ENCODE data around the gene RFPL2. TPM values are rescaled to one million over a fixed set of nuclear protein-coding genes. Genes with fewer than 3 reads are reported as not detected.

Gene RFPL2
- total RNA-seq: 0.10 TPM

DNA sequence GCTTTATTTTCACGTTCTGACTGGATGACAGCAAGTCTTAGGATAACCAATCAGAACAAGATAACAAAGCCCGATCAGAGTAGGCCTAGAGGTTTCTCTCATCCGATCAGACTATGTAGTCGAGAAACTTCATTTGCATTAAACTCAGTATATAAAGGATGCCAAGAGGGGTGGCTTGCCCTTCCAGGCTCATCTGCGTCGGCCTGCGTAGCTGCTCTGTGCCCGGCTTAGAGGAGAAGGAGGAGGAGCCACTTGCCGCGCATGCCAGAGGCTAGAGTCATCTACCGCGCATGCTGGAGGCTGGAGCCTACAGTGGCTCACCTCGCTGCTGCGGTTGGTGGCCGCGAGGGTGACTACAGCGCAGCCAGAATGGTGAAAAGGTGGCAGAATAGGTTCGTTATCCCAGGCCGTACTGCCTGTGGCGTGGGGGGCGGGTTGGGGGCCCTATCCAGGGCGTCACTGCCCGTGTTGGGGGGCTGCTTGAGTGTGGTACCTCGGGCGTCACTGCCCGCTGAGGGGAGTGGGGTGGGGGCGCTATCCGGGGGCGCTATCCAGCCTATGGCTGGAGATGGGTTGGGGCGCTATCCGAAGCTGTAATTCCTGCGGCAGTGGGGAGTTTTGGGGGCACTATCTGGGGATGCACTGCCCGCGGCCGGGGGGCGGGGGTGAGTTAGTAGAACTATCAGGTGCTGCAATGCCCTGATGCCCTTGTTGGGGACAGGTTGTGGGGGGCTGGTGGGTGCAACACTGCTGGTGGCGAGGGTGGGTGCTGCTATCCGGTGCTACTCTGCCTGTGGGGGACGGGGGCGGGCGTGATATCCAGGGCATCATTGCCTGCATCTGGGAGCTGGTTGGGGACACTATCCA lies at the start of gene RFPL2:
RFPL2 (minus strand) TSS at position 218 of the 867 bp plus-strand sequence. CDS start 2,622 bp downstream, outside the sequence.
- no peak within 1 kb of the TSS for H3K4me3 ChIP-seq (ENCODE audit: low read length)
- H3K9me3 ChIP-seq (ENCODE audit: low read depth, low read length): no peaks in the 10 kb centered on the region
- no peaks in the 10 kb centered on the region for H3K27me3 ChIP-seq (ENCODE audit: insufficient read depth, low read length)
- peaks cover 33% of the 10 kb centered on the region for H3K4me1 ChIP-seq (ENCODE audit: insufficient read depth, low read length)

DNA sequence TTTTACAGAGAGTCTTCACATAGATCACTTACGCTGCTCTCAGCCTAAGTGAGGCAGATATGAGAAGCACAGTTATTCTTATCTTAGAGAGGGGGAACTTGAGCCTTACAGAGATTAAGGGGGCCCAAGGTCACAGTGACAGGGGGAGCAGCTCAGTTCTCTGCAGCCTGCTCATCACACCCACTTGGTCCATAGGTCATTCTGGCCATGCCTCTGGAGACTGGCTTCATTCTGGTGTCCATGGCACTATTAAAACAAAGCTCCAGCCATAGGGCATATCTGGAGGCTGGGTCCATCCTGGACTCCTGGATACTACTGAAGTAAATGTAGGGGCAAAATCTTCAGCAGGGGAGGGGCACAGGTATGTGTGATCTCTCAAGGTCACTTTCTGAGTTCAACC lies 44.4 kb upstream of the RFPL2 start:
- H3K4me3 ChIP-seq (ENCODE audit: low read length): no peak overlapping the region
- no peaks in the 10 kb centered on the region for H3K27me3 ChIP-seq (ENCODE audit: insufficient read depth, low read length)
- H3K4me1 ChIP-seq (ENCODE audit: insufficient read depth, low read length): no peaks in the 10 kb centered on the region

DNA sequence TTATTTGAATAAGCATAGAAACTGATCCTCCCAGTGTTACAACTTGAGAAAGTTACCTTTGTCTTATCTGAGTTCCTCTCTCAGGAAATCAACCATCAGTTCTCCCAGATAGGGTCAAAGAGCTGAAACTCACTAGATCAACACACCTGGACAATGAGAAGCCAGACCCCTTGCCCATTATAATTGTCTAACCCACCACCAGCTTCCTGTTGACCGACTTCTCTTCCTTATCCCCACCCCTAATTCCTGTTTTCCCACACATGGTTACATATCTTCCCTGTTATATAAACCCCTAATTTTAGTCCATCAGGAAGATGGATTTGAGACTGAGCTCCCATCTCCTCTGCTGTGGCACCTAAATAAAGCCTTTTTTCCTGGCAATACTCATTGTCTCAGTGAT lies 43.4 kb upstream of the RFPL2 start:
- Histone ChIP-seq H3K4me3 (ENCODE audit: low read length) (no peak overlapping the region), H3K27me3 (ENCODE audit: insufficient read depth, low read length) (no peaks in the 10 kb centered on the region), H3K9me3 (ENCODE audit: low read depth, low read length) (no peaks in the 10 kb centered on the region), H3K4me1 (ENCODE audit: insufficient read depth, low read length) (no peaks in the 10 kb centered on the region)

More for the DNA sequence above, 44.4 kb upstream of the RFPL2 start:
- H3K9me3 ChIP-seq (ENCODE audit: low read depth, low read length): no peaks in the 10 kb centered on the region

DNA sequence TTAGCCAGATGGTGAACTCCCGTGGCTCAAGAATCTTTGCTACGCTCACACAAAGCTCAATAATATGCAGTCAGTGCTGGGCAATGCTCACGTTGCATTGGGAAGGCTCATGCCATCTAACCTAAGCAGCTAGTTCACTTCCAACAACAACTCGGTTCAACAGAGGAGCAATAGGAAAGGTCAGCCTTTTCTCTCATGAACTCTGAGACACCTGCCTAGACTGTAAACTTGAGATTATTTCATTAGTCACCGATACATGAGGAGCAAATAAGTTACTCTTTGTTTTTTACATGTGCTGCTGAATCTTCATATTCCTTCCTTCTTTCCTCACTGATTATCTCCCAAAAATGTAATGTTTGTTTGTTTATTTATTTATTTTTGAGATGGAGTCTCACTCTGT lies 41.3 kb upstream of the RFPL2 start:
- H3K4me3 ChIP-seq (ENCODE audit: low read length): no peak overlapping the region
- H3K27me3 ChIP-seq (ENCODE audit: insufficient read depth, low read length): no peaks in the 10 kb centered on the region

DNA sequence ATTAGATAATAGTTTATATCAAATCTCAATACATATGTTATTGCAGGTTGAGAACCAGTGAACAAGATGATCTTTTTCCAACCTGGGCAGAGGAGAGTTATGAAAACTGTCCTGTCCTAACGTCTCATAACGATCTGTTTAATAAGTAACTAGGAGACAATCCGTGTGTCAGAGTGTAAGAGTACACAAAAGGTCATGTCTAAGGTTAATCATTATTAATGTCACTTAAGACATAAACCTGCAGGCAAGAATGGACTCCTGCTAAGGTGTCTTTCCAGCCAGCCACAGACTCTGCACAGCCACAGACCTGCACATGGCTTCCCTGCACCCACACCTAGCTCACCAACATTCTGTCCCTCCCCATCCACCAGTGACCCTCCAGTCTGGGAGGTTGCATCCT lies 40.2 kb upstream of the RFPL2 start:
- H3K27me3 ChIP-seq (ENCODE audit: insufficient read depth, low read length): no peaks in the 10 kb centered on the region
- H3K4me3 ChIP-seq (ENCODE audit: low read length): no peak overlapping the region
- H3K4me1 ChIP-seq (ENCODE audit: insufficient read depth, low read length): no peaks in the 10 kb centered on the region
- no peaks in the 10 kb centered on the region for H3K9me3 ChIP-seq (ENCODE audit: low read depth, low read length)

More for the DNA sequence above, 41.3 kb upstream of the RFPL2 start:
- no peaks in the 10 kb centered on the region for H3K9me3 ChIP-seq (ENCODE audit: low read depth, low read length)
- no peaks in the 10 kb centered on the region for H3K4me1 ChIP-seq (ENCODE audit: insufficient read depth, low read length)

DNA sequence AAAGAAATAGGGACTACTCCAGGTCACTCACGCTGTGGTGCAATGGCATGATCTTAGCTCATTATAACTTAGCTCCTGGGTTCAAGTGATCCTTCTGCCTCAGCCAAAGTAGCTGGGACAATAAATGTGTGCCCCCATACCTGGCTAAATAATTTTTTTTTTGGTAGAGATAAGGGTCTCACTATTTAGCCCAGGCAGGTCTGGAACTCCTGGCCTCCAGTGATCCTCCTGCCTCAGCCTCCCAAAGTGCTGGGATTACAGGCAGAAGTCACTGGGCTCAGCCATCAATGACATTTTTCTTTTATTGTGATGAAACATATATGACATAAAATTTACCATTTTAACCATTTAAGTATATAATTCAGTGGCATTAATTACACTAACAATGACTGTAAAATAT lies 39.7 kb upstream of the RFPL2 start:
- H3K27me3 ChIP-seq (ENCODE audit: insufficient read depth, low read length): no peaks in the 10 kb centered on the region

DNA sequence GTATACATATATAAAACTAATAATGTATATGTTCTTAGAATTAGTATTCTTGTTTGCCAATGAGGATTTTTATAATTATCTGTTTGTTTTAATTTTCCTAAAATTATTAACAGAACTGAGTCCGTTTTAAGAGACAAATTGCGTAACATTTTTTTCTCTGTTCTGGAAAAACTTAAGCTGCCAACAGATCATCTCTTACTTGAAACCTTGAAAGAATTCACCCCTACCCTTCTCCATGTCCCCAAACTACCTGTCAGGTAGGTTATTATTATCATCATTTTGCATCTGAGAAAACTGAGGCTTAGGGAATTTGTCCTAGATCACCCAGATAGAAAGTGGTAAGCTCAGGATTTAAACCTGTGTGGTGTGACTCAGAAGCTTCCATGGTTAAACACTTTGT lies 35.6 kb upstream of the RFPL2 start:
- H3K9me3 ChIP-seq (ENCODE audit: low read depth, low read length): no peaks in the 10 kb centered on the region

More for the DNA sequence above, 39.7 kb upstream of the RFPL2 start:
- no peaks in the 10 kb centered on the region for H3K4me1 ChIP-seq (ENCODE audit: insufficient read depth, low read length)
- no peak overlapping the region for H3K4me3 ChIP-seq (ENCODE audit: low read length)
- H3K9me3 ChIP-seq (ENCODE audit: low read depth, low read length): no peaks in the 10 kb centered on the region

DNA sequence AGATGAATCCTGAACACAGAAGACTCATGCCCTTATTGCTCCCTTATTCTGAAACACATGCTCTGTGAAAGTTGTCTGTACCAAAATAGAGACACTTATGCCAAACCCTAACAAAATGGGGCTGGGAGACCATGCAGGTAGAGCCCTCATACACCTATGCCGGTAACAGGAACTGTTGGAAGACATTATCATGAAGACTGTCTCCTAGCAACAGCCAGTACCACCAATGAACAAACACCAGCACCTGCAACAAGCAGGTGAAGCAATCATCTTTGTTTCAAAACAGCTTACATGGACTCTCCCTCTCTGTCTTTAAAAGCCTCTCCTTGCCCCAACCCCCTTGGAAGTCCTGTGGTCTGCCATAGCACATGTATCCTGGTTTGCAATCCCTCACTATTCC lies 33.0 kb upstream of the RFPL2 start:
- Histone ChIP-seq H3K27me3 (ENCODE audit: insufficient read depth, low read length) (no peaks in the 10 kb centered on the region), H3K4me1 (ENCODE audit: insufficient read depth, low read length) (peaks cover 2% of the 10 kb centered on the region), H3K4me3 (ENCODE audit: low read length) (no peak overlapping the region), H3K9me3 (ENCODE audit: low read depth, low read length) (no peaks in the 10 kb centered on the region)

More for the DNA sequence above, 35.6 kb upstream of the RFPL2 start:
- H3K27me3 ChIP-seq (ENCODE audit: insufficient read depth, low read length): no peaks in the 10 kb centered on the region
- no peaks in the 10 kb centered on the region for H3K4me1 ChIP-seq (ENCODE audit: insufficient read depth, low read length)
- H3K4me3 ChIP-seq (ENCODE audit: low read length): no peak overlapping the region

DNA sequence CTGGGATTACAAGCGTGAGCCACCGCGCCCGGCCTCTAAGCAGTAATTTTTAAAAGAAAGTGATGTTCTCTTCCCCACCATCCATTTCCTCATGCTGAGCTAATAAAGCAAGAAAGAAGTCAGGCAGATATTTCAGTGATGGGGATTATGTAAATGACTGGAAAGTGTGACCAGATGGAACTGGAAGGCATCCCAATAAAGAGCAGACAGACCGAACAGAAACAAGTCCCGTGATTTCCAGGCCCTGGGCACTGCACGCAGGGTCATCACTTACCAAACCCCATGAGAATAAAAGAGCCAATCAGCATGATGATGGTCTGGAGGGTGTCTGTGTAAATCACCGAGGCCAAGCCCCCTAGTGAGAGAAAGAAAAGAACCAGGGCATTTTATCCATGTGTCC lies 32.1 kb upstream of the RFPL2 start:
- no peak overlapping the region for H3K4me3 ChIP-seq (ENCODE audit: low read length)
- peaks cover 10% of the 10 kb centered on the region for H3K4me1 ChIP-seq (ENCODE audit: insufficient read depth, low read length)
- no peaks in the 10 kb centered on the region for H3K27me3 ChIP-seq (ENCODE audit: insufficient read depth, low read length)
- no peaks in the 10 kb centered on the region for H3K9me3 ChIP-seq (ENCODE audit: low read depth, low read length)

DNA sequence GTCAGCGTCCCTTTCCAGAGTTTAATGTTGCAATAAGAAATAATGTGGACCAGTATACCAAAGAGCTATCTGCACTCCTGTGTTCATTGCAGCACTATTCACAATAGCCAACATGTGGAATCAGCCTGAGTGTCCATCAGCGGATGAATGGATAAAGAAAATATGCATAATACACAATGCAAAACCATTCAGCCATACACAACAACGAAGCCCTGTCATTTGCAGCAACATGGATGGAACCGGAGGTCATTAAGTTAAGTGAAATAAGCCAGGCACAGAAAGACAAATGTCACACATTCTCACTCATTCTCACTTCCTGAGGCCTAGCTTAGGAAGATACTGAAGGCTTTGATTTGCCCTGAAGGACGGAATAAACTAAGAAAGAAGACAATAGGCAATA lies 28.2 kb upstream of the RFPL2 start:
- Histone ChIP-seq H3K4me3 (ENCODE audit: low read length) (no peak overlapping the region), H3K27me3 (ENCODE audit: insufficient read depth, low read length) (no peaks in the 10 kb centered on the region), H3K9me3 (ENCODE audit: low read depth, low read length) (no peaks in the 10 kb centered on the region), H3K4me1 (ENCODE audit: insufficient read depth, low read length) (peaks cover 15% of the 10 kb centered on the region)

DNA sequence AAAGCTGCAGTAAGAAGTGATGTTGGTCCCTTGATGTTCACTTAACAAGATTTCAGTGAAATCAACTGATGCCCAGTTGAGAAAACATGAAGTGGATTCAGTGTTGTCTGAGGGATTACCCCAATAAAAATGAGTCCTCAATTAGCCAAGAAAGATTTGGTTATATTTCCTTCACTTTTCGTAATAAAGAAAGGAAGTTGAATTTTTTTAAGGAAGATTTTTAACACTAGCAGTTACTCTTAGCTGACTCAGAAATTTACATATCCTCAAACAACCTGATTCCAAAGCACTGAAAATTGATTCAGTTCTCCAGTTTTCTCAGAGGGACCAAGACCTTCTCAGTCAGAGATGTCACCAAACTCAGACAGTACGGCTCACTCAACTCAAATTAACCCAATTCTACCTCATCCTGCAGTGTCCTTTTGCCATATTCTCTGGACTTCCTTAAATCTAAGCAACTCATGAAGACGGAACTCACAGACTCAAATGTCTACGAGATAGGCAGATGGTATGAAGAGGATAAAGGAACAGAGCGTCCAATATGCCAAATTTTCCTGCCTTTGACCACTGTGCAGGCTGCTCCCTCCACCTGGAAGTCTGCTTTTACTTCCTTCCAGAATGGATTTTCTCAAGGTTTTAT lies 27.4 kb upstream of the RFPL2 start:
- Histone ChIP-seq H3K4me1 (ENCODE audit: insufficient read depth, low read length) (peaks cover 15% of the 10 kb centered on the region), H3K27me3 (ENCODE audit: insufficient read depth, low read length) (no peaks in the 10 kb centered on the region), H3K4me3 (ENCODE audit: low read length) (no peak overlapping the region), H3K9me3 (ENCODE audit: low read depth, low read length) (no peaks in the 10 kb centered on the region)

DNA sequence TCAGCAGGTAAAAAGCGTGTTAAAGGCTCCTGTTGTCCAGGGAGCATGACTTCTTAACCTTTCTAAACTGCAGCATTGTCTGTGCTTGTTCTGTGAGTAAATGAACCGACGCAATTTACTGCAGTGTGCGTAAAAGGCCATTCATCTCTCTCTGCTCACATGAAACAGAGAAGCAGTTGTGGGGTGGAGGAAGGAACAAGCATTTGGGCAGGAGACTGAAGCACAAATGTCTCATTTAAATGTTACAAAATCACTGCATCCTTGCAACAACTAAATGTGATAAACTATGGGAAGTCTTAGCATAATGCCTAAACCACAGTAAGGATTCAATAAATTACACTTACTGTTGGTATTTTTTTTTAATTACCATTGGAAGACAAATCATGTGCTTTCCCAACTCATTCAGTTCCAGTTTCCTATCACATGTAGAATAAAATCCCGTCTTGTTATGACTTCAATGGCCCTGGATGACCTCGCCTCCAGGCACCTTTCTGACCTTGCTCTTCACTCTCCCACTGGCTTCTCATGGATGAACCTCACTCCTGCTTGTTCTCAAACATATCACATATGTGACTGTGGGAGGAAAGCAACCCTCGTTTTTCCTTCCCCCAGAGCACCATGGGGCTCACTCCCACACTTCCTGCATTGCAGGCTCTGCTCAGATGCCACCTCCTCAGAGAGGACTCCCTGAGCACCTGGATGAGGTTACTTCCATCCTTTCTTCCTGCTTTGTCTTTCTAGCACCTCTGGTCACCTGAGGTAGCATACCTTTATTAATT lies 21.6 kb upstream of the RFPL2 start:
- no peak overlapping the region for H3K4me3 ChIP-seq (ENCODE audit: low read length)
- no peaks in the 10 kb centered on the region for H3K27me3 ChIP-seq (ENCODE audit: insufficient read depth, low read length)
- peaks cover 14% of the 10 kb centered on the region for H3K4me1 ChIP-seq (ENCODE audit: insufficient read depth, low read length)
- H3K9me3 ChIP-seq (ENCODE audit: low read depth, low read length): no peaks in the 10 kb centered on the region

DNA sequence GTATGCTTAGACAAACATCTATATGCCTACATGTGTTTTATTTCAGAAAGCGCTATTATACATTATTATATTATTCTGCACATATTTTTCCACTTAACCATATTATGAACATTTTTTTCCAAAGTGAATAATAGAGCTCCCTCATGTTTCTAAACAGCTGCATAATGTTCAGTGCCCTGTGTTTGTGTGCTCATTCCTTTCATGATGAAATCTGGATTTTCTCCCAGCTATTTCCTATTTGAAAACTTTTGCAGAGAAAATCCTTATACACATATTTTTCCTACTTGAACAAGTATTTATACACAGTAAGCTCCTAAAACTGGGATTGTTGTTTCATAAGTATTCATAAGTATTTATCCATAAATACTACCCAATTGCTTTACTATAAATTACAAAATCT lies 18.1 kb upstream of the RFPL2 start:
- no peaks in the 10 kb centered on the region for H3K27me3 ChIP-seq (ENCODE audit: insufficient read depth, low read length)
- H3K9me3 ChIP-seq (ENCODE audit: low read depth, low read length): no peaks in the 10 kb centered on the region
- H3K4me3 ChIP-seq (ENCODE audit: low read length): no peak overlapping the region
- H3K4me1 ChIP-seq (ENCODE audit: insufficient read depth, low read length): peaks cover 30% of the 10 kb centered on the region

DNA sequence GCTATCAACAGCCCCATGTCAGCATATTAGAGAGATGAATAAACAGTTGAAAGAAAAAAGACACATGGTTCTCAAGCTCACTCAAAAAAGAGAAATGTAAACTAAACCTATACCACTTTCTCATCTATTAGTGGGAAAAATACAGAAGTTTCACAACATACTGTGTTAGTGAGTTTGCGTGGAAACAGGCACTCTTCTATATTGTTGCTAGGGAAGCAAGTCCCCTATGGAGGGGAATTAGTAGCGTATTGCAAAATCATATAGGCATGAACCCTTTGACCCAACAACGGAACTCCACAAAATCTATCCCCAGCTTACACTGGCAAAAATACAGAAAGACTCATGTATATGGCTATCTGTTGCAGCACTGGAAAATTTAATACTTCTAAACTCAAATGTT lies 14.2 kb upstream of the RFPL2 start:
- H3K27me3 ChIP-seq (ENCODE audit: insufficient read depth, low read length): no peaks in the 10 kb centered on the region
- H3K4me1 ChIP-seq (ENCODE audit: insufficient read depth, low read length): peaks cover 24% of the 10 kb centered on the region
- H3K9me3 ChIP-seq (ENCODE audit: low read depth, low read length): no peaks in the 10 kb centered on the region
- no peak overlapping the region for H3K4me3 ChIP-seq (ENCODE audit: low read length)

DNA sequence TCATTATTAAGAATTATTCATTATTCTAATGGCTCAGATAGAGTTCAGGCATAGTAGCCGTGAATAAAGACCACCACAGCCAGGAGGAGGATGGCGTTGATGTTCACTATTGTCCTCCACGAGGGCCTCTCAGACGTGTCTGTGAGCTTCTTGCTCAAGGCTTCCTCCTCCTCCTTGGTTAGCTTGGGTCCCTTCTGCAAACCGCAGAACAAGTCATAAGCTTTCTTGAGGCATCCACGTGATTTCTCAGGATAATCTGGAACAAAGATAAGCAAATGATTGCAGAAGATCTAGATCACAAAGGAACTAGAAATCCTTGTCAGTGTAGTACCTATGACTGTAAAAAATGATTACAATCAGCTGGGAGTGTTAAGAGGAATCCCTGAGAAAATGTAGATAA lies 13.6 kb upstream of the RFPL2 start:
- Histone ChIP-seq H3K9me3 (ENCODE audit: low read depth, low read length) (no peaks in the 10 kb centered on the region), H3K4me1 (ENCODE audit: insufficient read depth, low read length) (peaks cover 24% of the 10 kb centered on the region), H3K27me3 (ENCODE audit: insufficient read depth, low read length) (no peaks in the 10 kb centered on the region), H3K4me3 (ENCODE audit: low read length) (no peak overlapping the region)

All from mononuclear cell (primary cell).